Esophagus muscularis mucosa (tissue), 4 donors: ENCODE results near the gene B9D1. TPM values are rescaled to one million over a fixed set of nuclear protein-coding genes. Genes with fewer than 3 reads are reported as not detected.

ENCODE experiments used
- DNase-seq: peaks from one replicate; pipeline ENCODE4 v3.0.0-alpha.2; 2017; ENCODE audit errors: extremely low spot score
- H3K27ac ChIP-seq, 4 donors: fragments of 200-600 bp; sonication (generic); replicated peaks in 1 of 4; 1 replicate in 3 of 4; 2 replicates in 1 of 4; pipeline ENCODE4 v1.5.1; 2016 to 2019; ENCODE audit warnings: mild to moderate bottlenecking in 1 of 4
- H3K27me3 ChIP-seq, 4 donors: fragments of 200-600 bp; sonication (generic); one replicate each; pipeline versions ENCODE4 v1.5.1 to v1.6.0; 2016 to 2019
- H3K36me3 ChIP-seq, 4 donors: fragments of 200-600 bp; sonication (generic); one replicate each; pipeline ENCODE4 v1.5.1; 2016 to 2019
- H3K4me1 ChIP-seq, 4 donors: fragments of 200-600 bp; sonication (generic); one replicate each; pipeline ENCODE4 v1.5.1; 2016 to 2019
- H3K4me3 ChIP-seq, 4 donors: fragments of 200-600 bp; sonication (generic); 1 replicate in 2 of 4; 2 replicates in 2 of 4; pipeline ENCODE4 v1.5.1; 2016 to 2019; ENCODE audit warnings: mild to moderate bottlenecking in 4 of 4, moderate library complexity in 1 of 4
- H3K9me3 ChIP-seq, 4 donors: fragments of 200-600 bp; sonication (generic); 1 replicate in 3 of 4; 2 replicates in 1 of 4; pipeline ENCODE4 v1.5.1; 2016 to 2019
- CTCF ChIP-seq, 3 experiments: fragments of 200-600 bp in 2 of 3; fragments of 450-650 bp in 1 of 3; sonication (generic) in 2 of 3; IDR thresholded peaks; one replicate each; pipeline ENCODE4 v1.5.1; 2017 to 2019; ENCODE audit warnings: antibody characterized with exemption in 3 of 3, mild to moderate bottlenecking in 2 of 3, moderate library complexity in 1 of 3
- EP300 ChIP-seq: sonication (generic); formaldehyde crosslinking; IDR thresholded peaks from one replicate; pipeline ENCODE4 v1.6.1; 2017; ENCODE audit warnings: antibody characterized with exemption
- POLR2A ChIP-seq: fragments of 450-650 bp; IDR thresholded peaks from one replicate; pipeline ENCODE4 v1.6.1; 2017; ENCODE audit warnings: antibody characterized with exemption, moderate library complexity, mild to moderate bottlenecking, low read depth
- POLR2AphosphoS5 ChIP-seq, 2 donors: sonication (generic); formaldehyde crosslinking; IDR thresholded peaks; one replicate each; pipeline ENCODE4 v1.6.1; 2017; ENCODE audit warnings: antibody characterized with exemption in 2 of 2
- WGBS: methylation state at CpG from one replicate; pipeline ENCODE4 v1.1.5; 2018; 5-methylcytosine and 5-hydroxymethylcytosine counted together
- intact Hi-C: fragments of 100-400 bp; cut with DNase I; formaldehyde crosslinking; loops from one replicate; pipeline ENCODE4 v1.15.1; 2023
- total RNA-seq, 4 donors: library from RNA; depleted of rRNA; stranded (reverse); fragments of >200 nt; gene quantifications; one replicate each; pipeline versions ENCODE4 v1.1.0 to v1.2.1, GENCODE V29; 2016

B9D1 gene
- total RNA-seq, 4 donors from 2014 or later = 9.5 to 13.8 (median 9.9) TPM

- TF ChIP-seq CTCF (IDR thresholded peaks at IDR 0.05) (no peak), POLR2AphosphoS5 (IDR thresholded peaks at IDR 0.05) (no peak), POLR2A (no peak), EP300 (no peak)
- peak overlapping the region; percentile 15 to 48 (median 30) for H3K27ac ChIP-seq
Measured at GRCh38 chr17:19312406-19312805, 50.1 kb downstream of the B9D1 start.

DNA sequence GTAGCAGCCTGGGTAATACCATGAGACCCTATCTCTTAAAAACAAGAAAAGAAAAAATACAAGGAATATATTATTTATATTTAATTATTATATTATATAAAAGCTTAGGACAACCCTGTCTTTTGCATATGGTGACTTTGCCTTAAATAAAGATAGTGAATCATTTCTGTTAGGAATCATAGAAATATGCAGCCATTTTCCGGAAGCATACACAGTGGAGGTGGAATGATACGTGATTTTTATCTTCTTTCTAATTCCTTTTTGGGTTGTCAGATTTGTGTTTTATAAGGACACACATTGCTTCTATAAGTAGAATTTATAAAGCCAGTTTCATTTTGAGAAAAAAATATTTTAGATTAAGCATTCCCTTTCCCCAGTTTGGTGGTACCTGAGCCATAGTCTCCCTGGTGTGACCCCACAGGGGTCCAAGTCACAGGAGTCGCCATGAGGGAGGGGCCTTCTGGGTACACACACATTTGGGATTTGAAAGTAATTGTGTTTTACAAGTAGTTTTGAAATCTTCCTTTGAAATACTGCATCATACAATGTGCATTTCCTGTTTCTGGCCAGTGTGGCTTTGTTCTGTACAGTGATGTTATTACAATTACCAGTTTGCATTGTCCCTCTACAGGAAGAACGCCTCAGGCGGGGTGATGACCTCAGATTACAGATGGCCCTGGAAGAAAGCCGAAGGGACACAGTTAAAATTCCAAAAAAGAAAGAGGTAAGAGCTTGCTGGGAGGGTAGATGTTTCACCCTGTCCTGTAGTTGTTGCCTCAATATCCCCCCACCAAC is 50.9 kb downstream of the B9D1 start:
- H3K36me3 ChIP-seq = peaks cover 20 to 61% (median 51%) of the 10 kb centered on the region in 4 donors

More at GRCh38 chr17:19312406-19312805, 50.1 kb downstream of the B9D1 start:
- H3K4me3 ChIP-seq = no peak overlapping the region
- WGBS = 94% methylated on average over 7 of the region's 7 CpGs
- H3K9me3 ChIP-seq = no peaks in the 10 kb centered on the region
- DNase-seq = no peak
- intact Hi-C loops = no loop called here
- H3K4me1 ChIP-seq = peaks cover 33 to 47% (median 39%) of the 10 kb centered on the region in 4 donors
- H3K27me3 ChIP-seq = no peaks in the 10 kb centered on the region
- peaks cover 20 to 61% (median 51%) of the 10 kb centered on the region in 4 donors for H3K36me3 ChIP-seq

DNA sequence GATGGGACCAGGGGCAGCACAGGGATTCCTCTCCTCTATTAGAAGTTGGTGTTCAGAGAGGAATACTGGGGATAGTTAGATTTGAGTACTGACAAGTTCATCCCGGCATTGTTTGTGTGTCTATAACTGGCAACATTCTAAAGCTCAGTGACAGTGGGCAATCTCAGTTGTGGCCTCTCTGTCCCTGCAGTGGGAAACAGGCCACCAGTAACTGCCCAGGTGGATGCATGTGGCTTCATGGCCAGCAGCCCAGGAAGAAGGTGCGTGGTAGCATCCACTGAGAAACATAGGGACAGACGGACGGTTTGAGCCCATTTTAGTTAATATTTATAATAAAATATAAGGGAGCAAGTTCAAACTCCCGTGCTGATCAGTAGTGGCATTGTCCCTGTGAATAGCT is 51.5 kb downstream of the B9D1 start:
- Histone ChIP-seq H3K27ac (no peak overlapping the region), H3K36me3 (peaks cover 20 to 58% (median 50%) of the 10 kb centered on the region in 4 donors), H3K4me1 (peaks cover 29 to 37% (median 29%) of the 10 kb centered on the region in 4 donors), H3K9me3 (no peaks in the 10 kb centered on the region), H3K27me3 (no peaks in the 10 kb centered on the region), H3K4me3 (no peak overlapping the region)
- TF ChIP-seq POLR2A (no peak), POLR2AphosphoS5 (IDR thresholded peaks at IDR 0.05) (no peak), CTCF (IDR thresholded peaks at IDR 0.05) (no peak), EP300 (no peak)
- 83% methylated on average over 5 of the region's 5 CpGs for WGBS
- intact Hi-C loops = no loop called here
- no peak for DNase-seq

More for the DNA sequence above, 50.9 kb downstream of the B9D1 start:
- Histone ChIP-seq H3K9me3 (no peaks in the 10 kb centered on the region), H3K4me1 (peaks cover 26 to 39% (median 31%) of the 10 kb centered on the region in 4 donors), H3K4me3 (no peak overlapping the region), H3K27ac (peak overlapping the region in 3 of 4 donors; percentile 15 to 48 (median 42)), H3K27me3 (no peaks in the 10 kb centered on the region)
- TF ChIP-seq EP300 (no peak), POLR2AphosphoS5 (IDR thresholded peaks at IDR 0.05) (no peak), POLR2A (no peak), CTCF (IDR thresholded peaks at IDR 0.05) (no peak)
- WGBS = 73% methylated on average over 6 of the region's 6 CpGs
- intact Hi-C loops = no loop called here
- no peak for DNase-seq

DNA sequence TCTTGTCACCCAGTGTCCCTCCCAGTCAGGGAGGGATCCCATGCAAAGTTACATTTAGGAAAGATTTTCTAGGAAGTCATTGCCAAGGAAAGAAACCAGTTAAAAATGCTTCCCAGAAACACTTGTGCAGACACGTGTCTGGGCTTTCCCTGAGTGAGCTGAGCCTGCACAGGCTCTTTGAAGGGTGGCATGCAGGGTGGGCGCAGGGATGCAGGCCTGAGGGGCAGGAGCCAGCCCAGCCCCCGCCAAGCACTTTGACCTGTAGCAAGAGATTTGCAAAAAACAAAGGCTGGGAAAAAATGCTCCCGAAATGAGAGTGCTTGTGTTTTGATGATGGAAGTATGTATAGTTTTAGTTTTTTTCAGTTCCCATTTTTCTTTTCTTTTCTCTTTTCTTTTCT is 52.4 kb downstream of the B9D1 start:
- Histone ChIP-seq H3K27ac (no peak overlapping the region), H3K27me3 (no peaks in the 10 kb centered on the region), H3K4me3 (no peak overlapping the region), H3K4me1 (peaks cover 36 to 40% (median 38%) of the 10 kb centered on the region in 4 donors), H3K36me3 (peaks cover 20 to 50% (median 42%) of the 10 kb centered on the region in 4 donors), H3K9me3 (no peaks in the 10 kb centered on the region)
- intact Hi-C loops = no loop called here
- TF ChIP-seq POLR2A (no peak), EP300 (no peak), CTCF (IDR thresholded peaks at IDR 0.05) (no peak), POLR2AphosphoS5 (IDR thresholded peaks at IDR 0.05) (no peak)
- no peak for DNase-seq
- 83% methylated on average over 4 of the region's 4 CpGs for WGBS
